ENCODE data around the gene MRO. TPM values are rescaled to one million over a fixed set of nuclear protein-coding genes. Genes with fewer than 3 reads are reported as not detected.

Gene MRO
- total RNA-seq, 1 donor from 2014 or later, result 0.44 TPM

DNA sequence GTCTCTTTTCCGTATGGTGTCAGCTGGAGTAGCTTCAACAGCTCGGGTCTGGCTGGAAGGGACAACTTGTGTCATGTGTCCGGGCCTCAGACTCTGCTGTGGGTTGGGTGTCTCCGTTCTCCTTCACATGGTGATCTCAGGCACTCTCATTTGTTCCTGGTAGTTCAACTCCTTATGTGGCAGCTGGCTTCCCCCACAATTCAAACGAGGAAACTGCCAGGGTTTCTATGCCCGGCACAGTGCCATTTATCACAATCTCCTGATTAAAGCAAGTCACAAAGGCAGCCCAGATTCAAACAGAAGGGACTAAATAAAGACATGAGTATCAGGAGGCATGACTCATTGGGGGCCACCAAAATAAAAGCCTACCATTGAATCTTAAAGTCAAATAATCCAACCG lies 22.7 kb downstream of the MRO start:
- no peaks in the 10 kb centered on the region for H3K36me3 ChIP-seq
- DNase-seq (no peak), ATAC-seq (no peak)
- intact Hi-C loops (cut with DNase I), result no loop called here
- no peak overlapping the region for H3K4me3 ChIP-seq
- TF ChIP-seq, protein P1, sequence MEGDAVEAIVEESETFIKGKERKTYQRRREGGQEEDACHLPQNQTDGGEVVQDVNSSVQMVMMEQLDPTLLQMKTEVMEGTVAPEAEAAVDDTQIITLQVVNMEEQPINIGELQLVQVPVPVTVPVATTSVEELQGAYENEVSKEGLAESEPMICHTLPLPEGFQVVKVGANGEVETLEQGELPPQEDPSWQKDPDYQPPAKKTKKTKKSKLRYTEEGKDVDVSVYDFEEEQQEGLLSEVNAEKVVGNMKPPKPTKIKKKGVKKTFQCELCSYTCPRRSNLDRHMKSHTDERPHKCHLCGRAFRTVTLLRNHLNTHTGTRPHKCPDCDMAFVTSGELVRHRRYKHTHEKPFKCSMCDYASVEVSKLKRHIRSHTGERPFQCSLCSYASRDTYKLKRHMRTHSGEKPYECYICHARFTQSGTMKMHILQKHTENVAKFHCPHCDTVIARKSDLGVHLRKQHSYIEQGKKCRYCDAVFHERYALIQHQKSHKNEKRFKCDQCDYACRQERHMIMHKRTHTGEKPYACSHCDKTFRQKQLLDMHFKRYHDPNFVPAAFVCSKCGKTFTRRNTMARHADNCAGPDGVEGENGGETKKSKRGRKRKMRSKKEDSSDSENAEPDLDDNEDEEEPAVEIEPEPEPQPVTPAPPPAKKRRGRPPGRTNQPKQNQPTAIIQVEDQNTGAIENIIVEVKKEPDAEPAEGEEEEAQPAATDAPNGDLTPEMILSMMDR (IDR thresholded peaks at IDR 0.05), result no peak
- H3K27me3 ChIP-seq (ENCODE audit: low read depth), result peaks cover 26% of the 10 kb centered on the region
- H3K4me1 ChIP-seq, result no peaks in the 10 kb centered on the region
- H3K9me3 ChIP-seq, result no peaks in the 10 kb centered on the region
- no peak overlapping the region for H3K27ac ChIP-seq

DNA sequence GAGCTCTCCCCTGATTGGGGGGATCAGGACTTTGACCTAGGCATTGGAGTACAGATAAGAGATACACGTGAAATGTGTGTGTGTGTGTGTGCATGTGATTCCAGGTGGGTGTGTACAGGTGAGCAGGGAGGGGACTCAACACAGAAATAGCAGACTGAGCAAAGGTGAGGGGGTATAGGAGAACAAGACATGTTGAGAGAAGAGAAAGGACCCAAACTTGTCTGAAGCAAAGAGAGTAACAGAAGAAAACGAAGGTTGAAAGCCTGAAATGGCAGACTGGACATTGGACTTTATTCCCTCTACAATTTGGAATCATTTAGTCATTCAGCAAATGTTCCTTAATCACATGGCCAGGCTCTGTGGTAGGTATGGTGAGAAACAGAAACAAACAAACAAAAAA lies 23.3 kb downstream of the MRO start:
- H3K9me3 ChIP-seq, result no peaks in the 10 kb centered on the region
- no peak overlapping the region for H3K4me3 ChIP-seq
- TF ChIP-seq, protein P1 (IDR thresholded peaks at IDR 0.05), result no peak
- intact Hi-C loops (cut with DNase I), result no loop called here
- H3K4me1 ChIP-seq, result no peaks in the 10 kb centered on the region
- H3K27ac ChIP-seq, result no peak overlapping the region
- peaks cover 26% of the 10 kb centered on the region for H3K27me3 ChIP-seq (ENCODE audit: low read depth)
- no peak for DNase-seq
- no peaks in the 10 kb centered on the region for H3K36me3 ChIP-seq
- ATAC-seq, result no peak

DNA sequence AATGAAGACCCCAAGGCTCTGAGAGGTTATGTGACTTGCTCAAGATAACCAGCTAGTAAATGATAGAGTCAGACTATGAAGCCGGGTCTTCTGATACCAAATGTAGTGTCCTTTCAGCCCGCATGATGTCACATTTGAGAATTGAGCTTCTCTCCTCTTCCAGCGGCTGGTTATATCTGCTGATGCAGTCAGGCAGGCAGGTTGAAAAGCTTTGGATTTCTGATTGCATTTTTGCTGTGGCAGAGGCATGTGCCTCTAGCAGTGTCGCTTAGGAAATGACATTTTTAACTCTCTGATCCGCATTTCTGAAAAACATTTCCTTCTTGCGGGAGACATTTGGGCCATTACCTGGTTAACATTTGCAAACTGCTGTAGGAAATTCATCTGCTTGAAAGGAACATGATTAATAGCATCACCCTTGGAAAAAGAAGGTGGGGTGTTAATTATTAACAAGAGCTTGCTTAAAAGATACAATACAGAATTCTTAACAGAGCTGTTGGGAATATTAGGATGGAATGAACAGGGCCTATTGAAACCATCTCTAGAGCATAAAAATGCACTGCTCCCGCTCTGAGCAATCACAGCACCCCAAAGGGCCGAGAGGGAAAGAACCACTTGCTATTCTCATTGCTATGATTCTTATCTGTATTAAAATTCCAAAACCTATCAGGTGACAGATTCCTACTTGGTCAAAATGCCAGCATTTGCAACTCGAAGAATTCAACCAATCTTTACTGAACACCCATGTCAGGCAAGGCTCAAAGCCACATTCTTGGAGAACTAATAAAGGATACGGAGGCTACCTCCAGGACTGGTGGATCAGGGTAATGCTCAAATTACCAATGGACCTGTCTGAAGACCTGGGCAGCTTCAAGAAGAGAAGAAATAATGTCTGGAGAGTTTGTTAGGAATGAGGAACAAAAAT lies 25.9 kb downstream of the MRO start:
- no peak for ATAC-seq
- H3K27ac ChIP-seq, result no peak overlapping the region
- H3K4me1 ChIP-seq, result no peaks in the 10 kb centered on the region
- peaks cover 19% of the 10 kb centered on the region for H3K27me3 ChIP-seq (ENCODE audit: low read depth)
- no peaks in the 10 kb centered on the region for H3K9me3 ChIP-seq
- DNase-seq, result no peak
- intact Hi-C loops (cut with DNase I), result no loop called here
- TF ChIP-seq, protein P1 (IDR thresholded peaks at IDR 0.05), result no peak
- no peaks in the 10 kb centered on the region for H3K36me3 ChIP-seq
- H3K4me3 ChIP-seq, result no peak overlapping the region

DNA sequence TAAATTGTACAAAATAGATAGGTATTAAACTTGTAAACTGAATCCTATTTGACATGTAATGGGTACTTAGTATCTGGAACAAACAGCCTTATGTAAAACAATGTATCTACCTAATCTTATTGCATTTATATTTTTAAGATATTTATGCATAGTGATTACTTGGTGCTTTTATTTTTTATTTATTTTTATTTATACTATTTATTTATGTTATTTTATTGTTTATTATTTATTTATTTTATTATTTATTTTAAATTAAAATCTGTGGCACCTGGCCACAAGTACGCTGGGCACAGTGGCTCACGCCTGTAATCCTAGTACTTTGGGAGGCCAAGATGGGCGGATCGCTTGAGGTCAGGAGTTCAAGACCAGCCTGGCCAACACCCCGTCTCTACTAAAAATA lies 26.9 kb downstream of the MRO start:
- Histone ChIP-seq H3K9me3 (no peaks in the 10 kb centered on the region), H3K36me3 (no peaks in the 10 kb centered on the region), H3K27ac (no peak overlapping the region), H3K4me1 (no peaks in the 10 kb centered on the region), H3K27me3 (ENCODE audit: low read depth) (peaks cover 19% of the 10 kb centered on the region), H3K4me3 (no peak overlapping the region)
- no peak for DNase-seq
- intact Hi-C loops (cut with DNase I), result no loop called here
- no peak for ATAC-seq
- TF ChIP-seq, protein P1 (IDR thresholded peaks at IDR 0.05), result no peak

DNA sequence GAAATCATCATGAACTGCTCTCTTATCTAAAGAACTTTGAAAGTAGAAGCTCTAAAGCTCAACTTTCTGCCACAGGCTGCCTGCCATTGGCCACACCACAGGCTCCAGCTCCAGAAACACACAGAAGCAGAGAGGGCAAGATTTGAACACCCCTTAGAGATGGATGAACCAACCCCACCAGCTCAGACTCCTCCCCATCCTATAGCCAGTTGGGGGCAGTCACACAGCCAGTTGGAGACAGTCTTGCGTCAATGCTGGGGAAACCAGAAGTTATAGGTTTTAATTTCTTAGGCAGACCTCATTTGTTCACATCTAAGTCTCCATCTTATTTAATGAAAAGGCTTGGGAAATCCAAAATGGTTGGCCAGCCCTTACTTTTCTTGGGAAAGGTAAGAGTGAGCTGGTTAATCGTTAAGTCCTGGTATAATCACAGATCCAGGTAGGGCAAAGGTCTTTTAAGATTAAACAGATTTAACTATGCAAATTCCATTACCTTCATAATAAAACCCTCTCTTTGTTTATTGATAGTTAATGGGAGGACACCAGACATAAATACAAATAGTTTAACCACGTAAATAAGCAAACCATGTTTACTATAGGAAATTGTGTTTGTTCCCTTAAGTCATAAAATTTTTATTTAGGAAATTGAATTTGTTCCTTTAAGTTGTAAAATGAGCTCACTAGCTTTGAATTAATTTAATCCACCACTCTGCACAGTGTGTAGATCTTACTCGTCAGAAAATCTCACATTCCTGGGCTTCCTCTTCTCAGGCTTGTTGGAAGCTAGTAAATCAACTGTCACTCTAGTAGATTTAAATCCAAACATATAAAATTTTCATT lies 28.0 kb downstream of the MRO start:
- H3K36me3 ChIP-seq, result no peaks in the 10 kb centered on the region
- H3K4me3 ChIP-seq, result no peak overlapping the region
- H3K9me3 ChIP-seq, result no peaks in the 10 kb centered on the region
- H3K4me1 ChIP-seq, result no peaks in the 10 kb centered on the region
- intact Hi-C loops (cut with DNase I), result no loop called here
- peaks cover 15% of the 10 kb centered on the region for H3K27me3 ChIP-seq (ENCODE audit: low read depth)
- no peak for ATAC-seq
- no peak for DNase-seq
- TF ChIP-seq, protein P1 (IDR thresholded peaks at IDR 0.05), result no peak
- H3K27ac ChIP-seq, result no peak overlapping the region

Measured in lower lobe of right lung (tissue), 2 donors.